GM12864 (cell line): ENCODE data around the gene SRSF8.
A peak's percentile ranks its signal among the peaks of the same experiment; 100 is the strongest.
"Not testable (repeated sequence)": the region's sequence is repeated elsewhere in the genome, so short reads cannot be mapped to it uniquely, and the experiment has no call there.

Experiments
- DNase-seq: peaks from one replicate; pipeline ENCODE4 v3.0.0-alpha.2; 2011; ENCODE audit warnings: low read depth
- H3K4me3 ChIP-seq: 2 replicates; pipeline ENCODE4 v1.5.1; 2011; ENCODE audit warnings: mild to moderate bottlenecking, low read depth, low read length, control low read depth
- CTCF ChIP-seq: IDR thresholded peaks from 2 replicates; pipeline ENCODE4 v1.5.1; 2011; ENCODE audit warnings: low read depth, mild to moderate bottlenecking, moderate library complexity, low read length, control low read depth, inconsistent platforms; ENCODE audit errors: missing control alignments

The SRSF8 gene

GRCh38 chr11:95066716-95067038 lies at the start of gene SRSF8:
Gene SRSF8, plus strand, starts transcription at chr11:95066919. Its CDS starts 308 bp downstream, at chr11:95067227.
- TF ChIP-seq CTCF, result no peak
- DNase-seq, result no peak
- peak within 1 kb of the TSS; percentile 87 for H3K4me3 ChIP-seq

GRCh38 chr11:95021468-95021867 lies 45.3 kb upstream of the SRSF8 start:
- not testable (repeated sequence) for DNase-seq, H3K4me3 ChIP-seq

- DNase-seq, result no peak
- TF ChIP-seq CTCF, result no peak
- no peak within 1 kb of the TSS for H3K4me3 ChIP-seq
These were observed 41.8 kb upstream of the SRSF8 start, which contains the start of gene KDM4E for GRCh38 chr11:95024958-95025357. Gene KDM4E, plus strand, starts transcription at chr11:95025258. Its CDS starts 300 bp downstream, at chr11:95025558.

GRCh38 chr11:95025594-95025993 lies 41.1 kb upstream of the SRSF8 start:
- H3K4me3 ChIP-seq, DNase-seq: not testable (repeated sequence)

GRCh38 chr11:95028357-95028756 lies 38.4 kb upstream of the SRSF8 start:
- TF ChIP-seq CTCF, result no peak
- DNase-seq, result no peak
- no peak overlapping the region for H3K4me3 ChIP-seq

GRCh38 chr11:95033051-95033450 lies 33.7 kb upstream of the SRSF8 start:
- DNase-seq, result no peak
- no peak overlapping the region for H3K4me3 ChIP-seq
- TF ChIP-seq CTCF, result no peak

- no peak for DNase-seq
- H3K4me3 ChIP-seq, result no peak overlapping the region
- no peak for TF ChIP-seq CTCF
These were observed 31.4 kb upstream of the SRSF8 start for GRCh38 chr11:95035316-95035715.

- not testable (repeated sequence) for DNase-seq, H3K4me3 ChIP-seq
These were observed 29.2 kb upstream of the SRSF8 start for GRCh38 chr11:95037356-95038035.

- DNase-seq, result no peak
- no peak overlapping the region for H3K4me3 ChIP-seq
- no peak for TF ChIP-seq CTCF
These were observed 24.5 kb upstream of the SRSF8 start for GRCh38 chr11:95042239-95042638.
